ENCODE measurements around the gene MUL1. TPM values are rescaled to one million over a fixed set of nuclear protein-coding genes. Genes with fewer than 3 reads are reported as not detected.

MUL1 gene
- total RNA-seq, 1 experiment from 2014 or later = 24.7 TPM

GRCh38 chr1:20555025-20555757 lies 47.2 kb upstream of the MUL1 start:
- H3K27ac ChIP-seq (ENCODE audit: low read depth, low read length) = no peak overlapping the region
- no peak overlapping the region for H3K4me2 ChIP-seq (ENCODE audit: low read length)
- no peaks in the 10 kb centered on the region for H3K36me3 ChIP-seq (ENCODE audit: control insufficient read depth in 1 of 2, insufficient read depth in 2 of 2, low read length in 2 of 2)
- no peaks in the 10 kb centered on the region for H3K79me2 ChIP-seq (ENCODE audit: insufficient read depth, low read length)
- no peak overlapping the region for H3K9ac ChIP-seq (ENCODE audit: low read length)
- H3K9me2 ChIP-seq (ENCODE audit: insufficient read depth) = no peaks in the 10 kb centered on the region
- DNase-seq (ENCODE audit: low read depth, low spot score) (no peak), ATAC-seq (0 out of 2 replicates have a peak, but pooled peaks have one; percentile 17)
- no peaks in the 10 kb centered on the region for H4K20me1 ChIP-seq (ENCODE audit: insufficient read depth)
- intact Hi-C loops (cut with micrococcal nuclease) = no loop called here
- ChIA-PET POLR2A (no interaction called here), CTCF (no interaction called here), RAD21 (ENCODE audit: low non-redundant PET in 1 of 2, low total read pairs in 2 of 2, uncharacterized antibody in 2 of 2, unreplicated experiment in 2 of 2) (no interaction called here)
- no TSS peak for BruUV-seq (replicated peaks)
- TF ChIP-seq SRF (IDR thresholded peaks at IDR 0.05; ENCODE audit: low read depth) (no peak), EGR1 (IDR thresholded peaks at IDR 0.05; ENCODE audit: low read depth) (no peak), SP1 (IDR thresholded peaks at IDR 0.05; ENCODE audit: low read depth) (no peak), ELF1 (IDR thresholded peaks at IDR 0.05; ENCODE audit: borderline replicate concordance, low read depth) (no peak), EZH2phosphoT487 (IDR thresholded peaks at IDR 0.05; ENCODE audit: borderline replicate concordance) (no peak), MAX (IDR thresholded peaks at IDR 0.05) (no peak), POLR2AphosphoS5 (IDR thresholded peaks at IDR 0.05; ENCODE audit: low read depth, low read length) (no peak), FOSL1 (IDR thresholded peaks at IDR 0.05; ENCODE audit: low read depth) (no peak), CBX3 (IDR thresholded peaks at IDR 0.05; ENCODE audit: low read depth) (no peak), REST (IDR thresholded peaks at IDR 0.05; ENCODE audit: low read depth) (no peak), JUND (IDR thresholded peaks at IDR 0.05) (no peak), ZBTB33 (IDR thresholded peaks at IDR 0.05; ENCODE audit: extremely low read depth, insufficient replicate concordance, low read length) (no peak), SIN3A (IDR thresholded peaks at IDR 0.05; ENCODE audit: low read depth) (no peak), ZNF274 (IDR thresholded peaks at IDR 0.05; ENCODE audit: low read depth, low read length) (no peak), ZFX (IDR thresholded peaks at IDR 0.05) (no peak)
- TF ChIP-seq, protein P1, sequence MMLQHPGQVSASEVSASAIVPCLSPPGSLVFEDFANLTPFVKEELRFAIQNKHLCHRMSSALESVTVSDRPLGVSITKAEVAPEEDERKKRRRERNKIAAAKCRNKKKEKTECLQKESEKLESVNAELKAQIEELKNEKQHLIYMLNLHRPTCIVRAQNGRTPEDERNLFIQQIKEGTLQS (IDR thresholded peaks at IDR 0.05) = no peak
- no peak overlapping the region for H2AFZ ChIP-seq (ENCODE audit: low read depth, low read length, poor library complexity, severe bottlenecking)
- H3K4me1 ChIP-seq (ENCODE audit: control insufficient read depth in 1 of 2, insufficient read depth in 2 of 2, low read length in 2 of 2) = no peaks in the 10 kb centered on the region
- no peak overlapping the region for H3K4me3 ChIP-seq (replicated peaks in 1 of 2; ENCODE audit: low read depth in 1 of 2, low read length in 2 of 2)
- H3K9me3 ChIP-seq (ENCODE audit: control insufficient read depth in 1 of 2, insufficient read depth in 1 of 2, low read depth in 1 of 2, low read length in 2 of 2) = no peaks in the 10 kb centered on the region
- no peaks in the 10 kb centered on the region for H3K27me3 ChIP-seq (ENCODE audit: insufficient read depth, low read length)
